Choroid plexus epithelial cell (primary cell): ENCODE results near the gene ABCA7.

ENCODE experiments used
- DNase-seq: peaks from one replicate; pipeline ENCODE4 v3.0.0-alpha.2; 2010; ENCODE audit warnings: low read depth
- H3K4me3 ChIP-seq: 2 replicates; pipeline ENCODE4 v1.5.1; 2011; ENCODE audit warnings: low read depth, mild to moderate bottlenecking, control low read depth, low read length, moderate library complexity
- TF ChIP-seq, protein P1 (sequence below): conservative IDR thresholded peaks from 2 replicates; pipeline ENCODE4 v1.5.1; 2011; ENCODE audit warnings: low read depth, mild to moderate bottlenecking, control low read depth, inconsistent platforms, low read length, moderate library complexity

ABCA7 gene

DNA sequence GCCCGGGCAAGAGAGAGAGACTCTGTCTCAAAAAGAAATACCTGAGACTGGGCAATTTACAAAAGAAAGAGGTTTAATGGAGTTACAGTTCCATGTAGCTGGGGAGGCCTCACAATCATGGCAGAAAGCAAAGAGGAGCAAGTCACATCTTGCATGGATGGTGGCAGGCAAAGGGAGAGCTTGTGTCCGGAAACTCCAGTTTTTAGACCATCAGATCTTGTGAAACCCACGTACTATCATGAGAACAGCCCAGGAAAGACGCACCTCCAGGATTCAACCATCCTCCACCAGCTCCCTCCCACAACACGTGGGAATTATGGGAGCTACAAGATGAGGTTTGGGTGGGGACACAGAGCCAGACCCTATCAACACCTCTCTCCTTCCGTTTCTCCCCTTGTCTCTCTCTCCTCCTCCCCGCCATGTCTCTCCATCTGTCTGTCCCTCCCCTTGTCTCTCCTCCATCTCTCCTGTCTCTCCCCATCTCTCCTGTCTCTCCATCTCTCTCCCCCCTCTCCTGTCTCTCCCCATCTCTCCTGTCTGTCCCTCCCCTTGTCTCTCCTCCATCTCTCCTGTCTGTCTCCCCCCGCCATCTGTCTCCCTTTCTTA lies 45.2 kb downstream of the ABCA7 start:
- TF ChIP-seq, protein P1, sequence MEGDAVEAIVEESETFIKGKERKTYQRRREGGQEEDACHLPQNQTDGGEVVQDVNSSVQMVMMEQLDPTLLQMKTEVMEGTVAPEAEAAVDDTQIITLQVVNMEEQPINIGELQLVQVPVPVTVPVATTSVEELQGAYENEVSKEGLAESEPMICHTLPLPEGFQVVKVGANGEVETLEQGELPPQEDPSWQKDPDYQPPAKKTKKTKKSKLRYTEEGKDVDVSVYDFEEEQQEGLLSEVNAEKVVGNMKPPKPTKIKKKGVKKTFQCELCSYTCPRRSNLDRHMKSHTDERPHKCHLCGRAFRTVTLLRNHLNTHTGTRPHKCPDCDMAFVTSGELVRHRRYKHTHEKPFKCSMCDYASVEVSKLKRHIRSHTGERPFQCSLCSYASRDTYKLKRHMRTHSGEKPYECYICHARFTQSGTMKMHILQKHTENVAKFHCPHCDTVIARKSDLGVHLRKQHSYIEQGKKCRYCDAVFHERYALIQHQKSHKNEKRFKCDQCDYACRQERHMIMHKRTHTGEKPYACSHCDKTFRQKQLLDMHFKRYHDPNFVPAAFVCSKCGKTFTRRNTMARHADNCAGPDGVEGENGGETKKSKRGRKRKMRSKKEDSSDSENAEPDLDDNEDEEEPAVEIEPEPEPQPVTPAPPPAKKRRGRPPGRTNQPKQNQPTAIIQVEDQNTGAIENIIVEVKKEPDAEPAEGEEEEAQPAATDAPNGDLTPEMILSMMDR, result no peak
- H3K4me3 ChIP-seq, result no peak overlapping the region
- no peak for DNase-seq

DNA sequence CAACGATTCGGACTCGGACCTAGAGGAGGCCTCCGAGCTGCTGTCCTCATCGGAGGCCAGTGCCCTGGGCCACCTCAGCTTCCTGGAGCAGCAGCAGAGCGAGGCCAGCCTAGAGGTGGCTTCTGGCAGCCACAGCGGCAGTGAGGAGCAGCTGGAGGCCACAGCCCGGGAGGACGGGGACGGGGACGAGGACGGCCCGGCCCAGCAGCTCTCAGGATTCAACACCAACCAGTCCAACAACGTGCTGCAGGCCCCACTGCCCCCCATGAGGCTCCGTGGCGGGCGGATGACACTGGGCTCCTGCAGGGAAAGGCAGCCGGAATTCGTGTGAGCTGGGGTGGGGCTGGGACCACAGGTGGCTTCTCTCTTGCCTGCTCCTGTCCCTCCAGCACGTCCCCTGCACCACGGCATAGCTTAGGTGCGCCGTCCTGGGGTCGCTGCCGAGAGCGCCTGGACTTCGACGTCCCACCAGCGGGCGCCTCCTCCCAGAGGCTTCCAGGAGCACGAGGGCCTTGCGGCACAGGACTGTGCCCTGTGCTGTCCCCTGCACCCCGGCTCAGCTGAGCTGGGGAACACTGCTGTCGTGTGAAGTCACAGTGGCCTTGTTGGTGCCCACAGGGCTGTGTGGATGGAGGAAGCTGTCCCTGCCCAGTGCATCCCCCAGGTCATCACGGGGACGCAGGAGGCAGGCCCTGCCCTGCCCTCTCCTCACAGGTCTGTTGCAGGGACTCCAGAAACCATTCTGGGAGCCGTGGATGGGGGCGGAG lies 46.0 kb downstream of the ABCA7 start:
- DNase-seq, result no peak
- TF ChIP-seq, protein P1, result no peak
- no peak overlapping the region for H3K4me3 ChIP-seq

DNA sequence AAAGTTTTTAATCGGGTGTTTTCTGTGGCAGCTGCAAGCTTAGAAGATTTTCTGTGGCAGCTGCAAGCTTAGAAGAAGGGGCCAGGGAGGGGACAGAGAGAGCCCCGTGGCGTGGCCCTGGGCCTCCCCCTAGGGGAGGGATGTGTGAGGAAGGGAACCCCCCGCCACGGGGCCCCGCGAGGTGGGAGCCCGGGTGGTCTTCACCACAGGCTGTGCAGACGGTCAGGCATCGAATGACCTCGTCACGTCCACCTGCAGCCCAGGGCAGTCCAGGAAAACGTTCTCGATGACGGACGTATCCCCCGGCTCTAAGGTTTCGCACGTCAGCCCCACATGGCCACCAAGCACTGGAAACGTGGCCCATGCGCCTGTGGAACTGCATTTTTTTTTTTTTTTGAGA lies 46.7 kb downstream of the ABCA7 start:
- TF ChIP-seq, protein P1, result no peak
- no peak for DNase-seq
- no peak overlapping the region for H3K4me3 ChIP-seq

DNA sequence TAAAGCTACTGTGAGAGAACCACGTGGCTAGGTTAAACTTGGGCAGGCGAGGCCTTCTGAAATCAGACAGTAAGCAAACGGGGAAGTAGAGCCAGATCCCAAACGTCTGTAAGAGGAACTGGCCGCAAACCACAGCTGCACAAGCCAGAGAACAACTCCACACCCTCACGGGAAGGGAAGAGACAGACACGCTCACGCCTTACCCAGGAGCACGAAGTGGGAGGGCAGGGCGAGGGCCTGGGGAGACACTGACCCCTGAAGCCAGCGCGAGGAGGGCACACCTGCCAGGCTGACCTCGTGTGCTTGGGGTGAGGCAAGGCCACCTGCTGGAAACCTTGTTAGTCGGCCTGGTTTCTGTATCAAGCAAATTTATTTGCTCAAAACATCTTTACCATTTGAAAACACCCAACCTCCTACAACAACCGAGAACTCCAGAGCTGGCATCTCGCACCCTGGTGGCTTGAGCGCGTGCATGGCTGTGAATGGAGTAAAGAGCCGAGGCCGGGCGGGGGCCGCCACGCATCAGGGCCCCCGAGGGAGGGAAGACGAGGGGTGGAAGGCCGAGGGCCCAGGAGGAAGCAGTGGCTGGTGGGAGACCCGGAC lies 48.0 kb downstream of the ABCA7 start:
- TF ChIP-seq, protein P1, result no peak
- H3K4me3 ChIP-seq, result no peak overlapping the region
- no peak for DNase-seq

DNA sequence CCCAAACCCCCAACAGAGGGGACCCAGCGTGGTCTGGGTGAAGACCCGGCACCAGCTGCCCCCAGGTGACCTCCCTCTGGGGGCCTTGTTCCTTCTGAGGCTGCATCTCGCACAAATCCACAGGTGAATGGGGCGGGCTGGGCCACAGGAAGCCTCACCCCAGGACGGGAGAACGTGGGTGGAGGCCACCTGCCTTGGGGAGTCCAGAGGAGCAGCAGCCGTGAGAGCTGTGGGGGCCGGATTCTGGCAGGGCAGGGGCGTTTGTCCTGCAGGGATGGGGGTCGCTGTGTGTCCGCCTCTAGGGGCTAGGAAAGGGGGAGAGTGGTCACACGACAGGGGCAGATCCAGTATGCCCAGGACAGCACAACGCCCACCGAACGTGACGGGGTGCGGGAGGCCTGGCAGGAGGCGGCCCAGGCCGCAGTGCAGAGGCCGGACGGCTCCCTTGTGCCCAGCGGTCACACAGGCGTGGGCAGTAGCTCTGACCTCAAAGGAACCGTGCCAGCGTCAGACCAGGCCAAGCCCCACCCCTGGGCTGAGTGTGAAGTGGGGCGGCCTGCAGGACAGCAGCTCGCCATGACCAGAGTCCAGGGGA lies 48.6 kb downstream of the ABCA7 start:
- no peak overlapping the region for H3K4me3 ChIP-seq
- DNase-seq, result no peak
- TF ChIP-seq, protein P1, result no peak

DNA sequence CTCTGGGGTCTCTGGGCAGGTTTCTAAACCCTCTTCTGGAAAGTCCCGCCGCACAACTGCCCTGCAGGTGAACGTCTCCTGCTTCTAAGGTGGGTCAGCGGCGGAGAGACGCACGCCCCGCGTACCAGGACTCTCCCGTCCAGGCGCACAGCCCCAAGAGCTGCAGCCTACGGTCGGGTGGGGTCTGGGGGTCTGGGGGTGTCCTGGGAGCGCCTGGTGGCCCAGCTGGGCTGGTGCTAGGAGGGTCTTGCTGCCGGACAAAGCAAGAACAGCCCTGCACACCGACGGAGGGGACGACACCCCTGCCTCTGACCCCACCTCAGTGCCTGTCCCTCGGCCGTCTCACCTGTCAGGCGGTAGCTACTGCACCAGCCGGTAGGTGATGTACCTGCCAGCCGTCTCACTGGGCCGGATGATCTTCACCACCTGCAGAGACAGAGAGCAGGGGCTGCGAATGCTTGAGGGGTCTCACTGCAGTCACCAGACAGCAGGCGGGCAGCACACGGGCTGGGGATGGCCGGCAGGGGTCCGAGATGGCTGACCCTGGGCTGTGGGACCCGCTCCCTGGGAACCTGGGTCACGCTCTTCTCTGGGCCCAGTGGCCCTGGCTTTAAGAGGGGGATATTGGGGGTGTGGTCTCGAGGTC lies 49.3 kb downstream of the ABCA7 start:
- DNase-seq, result no peak
- H3K4me3 ChIP-seq, result no peak overlapping the region
- TF ChIP-seq, protein P1, result no peak
